NCI-H748 (cell line): Measurements from ENCODE around the gene SERPINE2.

Experiments used
- DNase-seq: peaks from one replicate; lab custom pipeline; 2025; ENCODE audit not compliant: unreplicated experiment; lab: John Stamatoyannopoulos, UW

SERPINE2 gene

GRCh38 chr2:223979730-223980396 lies 59.2 kb downstream of the SERPINE2 start:
- DNase-seq, result no peak

- no peak for DNase-seq
Observed at GRCh38 chr2:223978451-223978850, 60.6 kb downstream of the SERPINE2 start.

- DNase-seq, result no peak
Observed at GRCh38 chr2:223976635-223977226, 62.4 kb downstream of the SERPINE2 start.

- no peak for DNase-seq
Observed at GRCh38 chr2:223973606-223974005, 65.5 kb downstream of the SERPINE2 start.

- DNase-seq, result no peak
Observed at GRCh38 chr2:223972656-223973102, 66.4 kb downstream of the SERPINE2 start.

GRCh38 chr2:223971731-223972130 lies 67.4 kb downstream of the SERPINE2 start:
- DNase-seq, result no peak

- peak; percentile 52 for DNase-seq
Observed at GRCh38 chr2:223970343-223971128, 68.5 kb downstream of the SERPINE2 start.

GRCh38 chr2:223969856-223970255 lies 69.2 kb downstream of the SERPINE2 start:
- DNase-seq, result no peak

GRCh38 chr2:223969315-223969714 lies 69.8 kb downstream of the SERPINE2 start:
- no peak for DNase-seq

GRCh38 chr2:223967981-223968380 lies 71.1 kb downstream of the SERPINE2 start:
- DNase-seq, result no peak

- no peak for DNase-seq
Observed at GRCh38 chr2:223959688-223960087, 79.4 kb downstream of the SERPINE2 start.

- peak; percentile 96 for DNase-seq
Observed at GRCh38 chr2:223957092-223957851, 81.8 kb downstream of the SERPINE2 start, which contains the start of gene MRPL44. MRPL44 (plus strand) TSS chr2:223957463; CDS start chr2:223957473, 10 bp downstream.

GRCh38 chr2:223956300-223956699 lies 82.8 kb downstream of the SERPINE2 start:
- DNase-seq, result no peak

GRCh38 chr2:223954401-223954800 lies 84.7 kb downstream of the SERPINE2 start:
- DNase-seq, result no peak

GRCh38 chr2:223952280-223952968 lies 86.7 kb downstream of the SERPINE2 start:
- DNase-seq, result peak; percentile 43

GRCh38 chr2:223950448-223951347 lies 88.4 kb downstream of the SERPINE2 start:
- DNase-seq, result no peak

- DNase-seq, result no peak
Observed at GRCh38 chr2:223949241-223949840, 89.7 kb downstream of the SERPINE2 start.

GRCh38 chr2:223947711-223948205 lies 91.3 kb downstream of the SERPINE2 start:
- no peak for DNase-seq

- no peak for DNase-seq
Observed at GRCh38 chr2:223945755-223946154, 93.3 kb downstream of the SERPINE2 start.
